Stimulated activated CD8-positive, alpha-beta memory T cell treated with anti-CD3 and anti-CD28 coated beads, Interleukin-15, amount 100 ng/mL, for 1 hour (primary cell): ENCODE data around the gene HOXA3.

ENCODE experiments used
- DNase-seq: peaks from one replicate; pipeline ENCODE4 v3.0.0-alpha.2; 2020; ENCODE audit warnings: low read depth

Gene HOXA3

DNA sequence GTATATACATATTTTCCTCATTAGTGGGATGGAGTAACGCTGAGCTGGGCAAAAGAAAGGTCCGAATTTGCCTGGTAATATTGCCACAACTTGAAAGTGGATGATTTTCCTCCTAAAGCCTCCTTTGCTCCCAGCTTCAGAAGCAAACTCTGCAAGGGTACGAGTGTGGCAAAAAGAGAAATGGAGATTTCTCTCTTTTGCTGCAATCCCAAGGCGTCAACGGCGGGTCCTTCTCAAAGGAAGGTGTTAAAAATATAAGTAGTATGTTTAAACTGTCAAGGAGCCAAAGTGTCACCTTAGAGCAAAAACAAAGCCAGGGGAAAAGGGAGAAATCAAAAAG lies 37.5 kb downstream of the HOXA3 start:
- no peak for DNase-seq

DNA sequence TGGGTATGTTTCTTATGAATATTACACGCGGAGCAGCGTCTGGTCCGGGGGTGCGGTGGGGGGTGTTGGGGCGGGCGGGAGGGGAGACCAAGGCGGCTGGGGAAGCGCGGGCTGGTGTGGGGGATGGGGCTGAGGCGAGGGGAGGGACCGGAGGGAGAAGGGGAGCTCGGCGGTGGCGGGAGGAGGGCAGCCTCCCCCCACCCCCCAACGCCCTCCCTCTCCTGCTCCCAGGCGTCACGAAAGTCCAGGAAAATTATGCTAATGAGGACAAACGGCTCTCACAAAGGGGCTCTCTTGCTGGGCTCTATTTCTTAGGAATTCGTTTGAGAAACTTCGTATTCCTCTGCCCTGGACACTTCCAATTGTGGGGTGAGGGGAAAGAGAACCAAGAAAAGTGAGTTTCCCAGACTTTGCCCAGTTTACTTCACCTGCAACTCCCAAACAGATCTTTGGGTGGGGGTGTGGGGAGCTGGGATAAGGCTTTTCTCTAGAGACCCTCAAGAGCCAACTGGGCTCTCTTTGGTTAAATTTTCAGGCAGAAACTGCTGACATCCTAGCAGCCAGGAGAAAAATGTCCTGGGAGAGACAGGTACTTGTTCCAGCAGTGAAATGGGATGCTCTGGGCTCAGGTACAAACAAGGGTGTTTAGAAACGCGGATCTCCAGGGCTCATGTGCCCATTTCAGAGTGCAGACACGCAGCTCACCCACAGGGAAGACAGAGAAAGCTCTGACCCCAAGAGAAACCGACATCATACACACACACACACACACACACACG lies 38.2 kb downstream of the HOXA3 start:
- no peak for DNase-seq

DNA sequence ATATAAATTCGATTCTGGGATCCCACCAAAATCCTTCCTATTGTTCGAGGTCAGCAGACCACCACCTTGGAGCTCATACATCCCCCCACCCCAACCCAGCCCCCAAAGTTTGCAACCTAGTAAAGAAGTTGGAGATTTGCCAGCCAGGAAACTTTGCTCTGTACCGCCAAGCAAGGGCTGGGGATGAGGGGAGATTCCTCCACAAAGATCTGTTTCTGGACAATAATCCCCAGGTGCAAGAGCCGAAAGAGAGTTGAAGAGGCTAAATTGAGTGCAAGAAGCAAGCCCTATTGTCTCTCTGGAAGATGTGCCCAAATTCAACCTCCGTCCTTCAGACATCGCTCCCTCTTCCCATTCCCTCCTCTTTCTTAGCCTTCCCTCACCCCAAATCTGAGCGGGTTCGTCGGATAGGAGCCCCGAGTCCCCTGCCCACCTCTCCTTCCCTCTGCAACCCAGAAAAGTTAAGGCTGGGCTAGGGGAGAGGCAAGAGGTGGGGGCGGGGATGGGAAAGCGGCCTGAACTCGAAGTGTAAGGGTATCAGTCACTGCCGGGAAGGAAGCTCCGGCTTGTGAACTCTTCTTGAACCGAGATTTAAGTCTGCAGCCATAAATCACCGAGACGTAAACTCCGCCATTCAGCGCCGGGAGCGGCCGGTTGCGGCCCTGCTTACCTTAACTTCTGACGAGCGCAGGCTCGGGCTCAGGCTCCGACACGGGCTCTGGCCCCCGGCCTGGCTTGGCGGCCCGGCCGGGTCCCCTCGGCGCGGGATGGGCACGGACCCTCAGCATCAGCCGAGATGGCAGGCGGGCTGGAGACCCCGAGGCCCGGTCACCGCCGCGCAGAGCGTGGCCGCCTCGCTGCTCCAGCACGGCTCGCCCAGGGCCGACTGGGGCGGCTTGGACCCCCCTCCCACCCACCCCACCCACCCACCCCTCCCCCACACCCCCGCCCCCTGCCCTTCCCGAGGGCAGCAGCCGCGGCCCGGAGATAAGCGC lies 39.1 kb downstream of the HOXA3 start:
- no peak for DNase-seq

DNA sequence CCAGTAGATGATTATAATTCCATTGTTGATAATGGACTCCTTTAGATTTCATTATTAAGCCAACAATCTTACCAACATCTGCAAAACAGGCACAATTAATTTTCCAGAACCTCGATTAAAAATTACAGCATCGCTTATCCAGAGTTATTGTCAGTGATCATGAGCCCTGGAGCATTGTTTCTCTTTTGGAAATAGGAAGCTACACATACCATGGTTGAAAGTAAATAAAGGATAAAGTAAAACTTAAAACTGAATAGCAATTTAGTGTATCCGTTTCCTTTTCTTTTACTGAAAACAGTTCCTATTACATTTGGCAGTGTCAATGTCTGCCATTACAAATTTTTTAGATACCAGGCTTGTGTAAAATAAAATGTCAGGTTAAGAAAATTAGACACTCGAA lies 40.0 kb downstream of the HOXA3 start:
- DNase-seq, result no peak

DNA sequence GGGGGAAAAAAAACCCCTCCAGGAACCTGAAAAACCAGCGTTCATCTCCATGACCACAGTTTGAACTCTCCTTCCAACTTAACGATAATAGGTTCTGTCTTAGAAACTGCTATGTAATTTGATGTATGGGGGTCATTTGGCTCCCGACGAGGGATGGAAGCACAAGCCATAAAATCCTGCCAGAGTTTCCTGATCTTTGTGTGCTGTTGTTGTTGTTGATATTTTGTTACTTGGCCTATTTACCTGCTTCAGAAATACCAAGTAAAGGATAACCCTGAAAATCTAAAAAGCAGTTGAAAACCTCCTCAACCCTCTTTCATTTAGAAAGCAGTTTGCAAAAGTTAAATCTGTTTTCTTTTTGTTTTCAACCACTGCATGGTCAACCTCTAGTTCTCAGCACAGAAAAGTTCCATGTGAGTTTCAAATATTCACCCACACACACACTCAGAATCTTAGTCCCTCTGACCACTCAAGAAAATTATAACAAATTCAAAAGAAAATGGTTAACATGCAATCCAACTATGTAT lies 40.6 kb downstream of the HOXA3 start:
- no peak for DNase-seq

DNA sequence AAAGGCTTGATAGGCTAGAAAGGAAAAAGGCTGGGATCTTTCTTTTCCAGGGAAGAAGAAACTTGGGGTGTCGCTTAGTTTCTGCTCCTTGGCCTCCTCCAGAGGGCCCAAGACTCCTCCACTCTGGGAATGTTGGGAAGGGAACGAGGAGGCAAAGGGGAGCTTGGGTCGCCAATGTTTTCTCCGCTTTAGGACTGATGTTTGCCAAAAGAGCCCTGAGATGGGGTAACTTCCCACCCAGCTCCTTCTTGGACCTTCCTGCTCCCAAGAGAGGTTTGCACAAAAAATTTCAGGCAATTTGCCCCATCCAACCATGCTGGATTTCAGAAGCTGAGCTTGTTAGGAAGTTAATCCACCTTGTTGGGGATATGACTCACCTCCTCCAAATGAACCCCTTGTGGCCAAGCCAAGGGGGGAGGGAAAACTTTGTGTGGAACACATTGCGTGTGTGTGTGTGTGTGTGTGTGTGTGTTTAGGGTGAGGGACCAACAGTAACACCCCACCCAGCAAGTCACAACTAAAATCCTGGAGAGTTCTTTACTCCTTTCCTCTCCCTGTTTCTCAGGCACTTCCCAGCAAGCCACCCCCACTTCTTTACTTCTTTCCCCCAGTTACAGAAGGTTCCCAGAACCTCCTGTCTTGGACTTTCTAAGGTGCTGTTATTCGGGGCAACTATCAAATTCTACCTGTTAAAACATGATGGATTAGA lies 41.2 kb downstream of the HOXA3 start:
- DNase-seq, result no peak

DNA sequence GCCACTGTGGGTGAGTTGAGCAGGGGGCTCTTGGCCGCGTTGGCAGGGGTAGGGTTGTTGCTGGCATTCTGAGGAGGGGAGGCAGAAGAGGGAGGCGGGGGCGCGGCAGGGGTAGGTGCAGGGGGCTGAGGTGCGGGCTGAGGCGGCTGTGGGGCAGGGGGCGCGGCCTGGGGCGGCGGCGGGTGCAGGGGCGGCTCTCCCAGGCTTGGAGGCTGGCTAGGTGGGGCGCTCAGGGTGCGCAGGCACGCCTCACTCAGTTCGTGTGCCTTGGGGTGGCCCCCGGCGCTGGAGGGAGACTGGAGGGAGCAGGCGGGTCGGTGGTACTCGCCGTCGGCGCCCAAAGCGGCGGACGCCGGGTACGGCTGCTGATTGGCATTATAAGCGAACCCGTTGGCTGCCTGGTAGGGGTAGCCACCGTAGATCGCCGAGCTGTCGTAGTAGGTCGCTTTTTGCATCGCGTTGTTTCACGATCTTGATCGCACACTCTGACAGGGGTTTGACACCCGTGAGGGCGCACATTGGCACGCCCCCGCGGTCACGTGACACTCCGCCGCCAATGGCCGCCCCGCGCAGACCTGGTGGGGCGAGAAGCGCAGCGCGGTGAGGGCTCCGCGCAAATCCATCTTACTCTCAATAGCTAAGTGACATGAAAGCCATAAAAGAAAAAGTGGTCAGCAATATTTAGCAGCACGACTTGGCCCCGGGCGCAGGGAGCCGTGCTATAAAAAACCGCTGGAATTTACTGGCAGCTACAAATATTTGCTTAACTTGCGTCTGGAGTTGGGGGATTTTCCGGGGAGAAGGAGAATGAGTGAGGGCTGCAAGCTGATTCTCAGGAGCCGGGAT lies 42.0 kb downstream of the HOXA3 start:
- no peak for DNase-seq

DNA sequence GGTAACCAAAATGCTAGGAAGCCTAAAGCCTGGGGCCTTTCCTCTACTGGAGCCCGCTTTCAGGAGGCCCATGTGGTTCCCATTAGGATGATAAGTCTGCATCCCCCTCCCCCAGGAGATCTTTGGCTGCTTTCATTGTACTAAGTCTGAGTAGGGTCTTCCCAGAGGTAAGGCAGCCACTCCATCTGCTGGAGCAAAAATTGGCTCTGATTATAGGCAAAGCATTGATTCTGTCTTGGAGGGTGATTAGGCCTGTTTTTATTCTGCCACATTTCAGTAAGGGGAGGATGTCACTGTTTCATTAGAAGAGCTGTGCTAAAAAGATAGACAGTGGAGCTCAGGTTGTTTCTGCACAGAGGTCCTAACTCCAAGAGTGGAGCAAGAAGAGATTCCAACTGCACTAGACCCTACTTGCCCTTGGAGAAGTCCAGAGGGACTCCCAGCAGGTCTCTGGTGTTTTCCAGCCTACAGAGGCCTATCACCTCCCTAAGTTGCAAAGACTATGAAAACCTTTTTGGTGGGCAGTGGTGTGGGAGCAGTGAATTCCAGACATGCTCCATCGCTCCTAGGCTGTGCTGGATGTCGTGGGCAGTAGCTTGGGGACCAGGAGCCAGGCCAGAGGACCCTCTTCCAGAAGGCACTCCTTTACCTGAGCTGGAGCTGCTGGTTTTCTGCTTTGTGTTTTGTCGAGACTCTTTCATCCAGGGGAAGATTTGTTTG lies 42.8 kb downstream of the HOXA3 start:
- no peak for DNase-seq

DNA sequence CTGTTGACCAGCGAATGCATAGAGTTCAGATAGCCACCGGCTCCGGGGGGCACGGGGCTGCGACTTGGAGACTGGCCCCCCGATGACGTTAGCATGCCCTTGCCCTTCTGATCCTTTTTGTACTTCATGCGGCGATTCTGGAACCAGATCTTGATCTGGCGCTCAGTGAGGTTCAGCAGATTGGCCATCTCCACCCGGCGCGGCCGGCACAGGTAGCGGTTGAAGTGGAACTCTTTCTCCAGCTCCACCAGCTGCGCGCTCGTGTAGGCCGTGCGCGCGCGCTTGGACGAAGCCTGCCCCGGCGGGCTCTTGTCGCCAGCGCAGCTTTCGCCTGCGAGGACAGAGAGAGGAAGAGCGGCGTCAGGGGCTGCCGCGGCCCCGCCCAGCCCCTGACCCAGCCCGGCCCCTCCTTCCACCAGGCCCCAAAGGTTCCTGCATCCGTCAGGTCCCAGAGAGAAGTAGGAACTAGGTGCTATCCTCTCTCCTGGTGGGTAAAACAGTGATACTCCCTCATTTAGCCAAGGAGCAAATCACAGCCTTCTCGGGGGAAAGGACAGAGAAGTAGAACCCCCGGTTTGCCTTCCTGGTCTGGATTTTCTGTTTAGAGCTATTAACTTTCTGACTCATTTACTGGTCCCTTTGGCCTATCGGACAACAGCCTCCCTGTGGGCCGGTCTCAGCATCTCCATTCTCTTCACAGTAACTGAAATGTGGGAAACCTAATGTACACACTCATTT lies 43.8 kb downstream of the HOXA3 start:
- no peak for DNase-seq

DNA sequence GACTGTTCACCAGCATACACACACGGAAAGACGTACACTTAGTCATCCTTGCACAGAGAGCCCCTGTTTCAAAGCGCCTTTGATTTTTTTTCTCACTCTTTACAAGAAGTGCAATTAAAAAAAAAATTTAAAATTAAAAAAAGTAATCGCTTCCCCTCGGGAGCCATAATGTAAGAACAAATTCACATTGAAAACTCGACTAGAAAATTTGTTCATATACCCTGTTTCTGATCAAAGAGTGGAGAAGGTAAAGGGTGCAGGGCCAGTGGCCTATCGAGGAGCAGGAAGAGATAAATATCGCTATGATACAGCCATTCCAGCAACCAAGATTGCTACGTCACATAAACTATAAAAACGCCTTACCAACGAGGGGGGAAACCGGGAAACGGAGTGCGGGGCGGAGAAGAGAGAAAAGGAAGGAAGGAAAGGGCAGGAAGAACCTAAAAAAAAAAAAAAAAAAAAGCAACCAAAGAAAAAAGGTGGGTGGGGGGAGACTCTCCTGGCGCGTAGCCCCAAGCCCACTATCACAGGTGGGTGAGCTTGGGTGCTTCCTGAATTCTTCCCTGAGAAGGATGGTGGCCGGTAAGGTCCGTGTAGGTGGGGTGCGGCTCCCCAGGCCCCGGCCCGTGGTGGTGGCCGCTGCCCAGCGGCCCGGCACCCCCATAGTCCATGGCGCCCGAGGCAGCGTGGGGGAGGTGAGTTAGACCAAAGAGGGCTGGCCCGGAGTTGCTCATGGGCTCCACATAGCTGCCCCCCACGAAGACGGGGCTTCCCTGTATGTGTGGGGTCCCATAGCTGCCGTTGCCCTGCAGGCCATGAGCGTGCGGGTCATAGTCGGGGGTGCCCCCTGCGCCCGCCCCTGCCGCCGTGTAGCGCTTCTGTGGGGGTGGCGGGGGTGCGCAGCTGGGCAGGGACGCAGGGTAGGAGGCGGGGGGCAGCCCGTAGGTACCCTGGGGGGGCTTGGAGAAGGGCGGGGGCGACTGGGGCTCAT lies 44.7 kb downstream of the HOXA3 start:
- no peak for DNase-seq

DNA sequence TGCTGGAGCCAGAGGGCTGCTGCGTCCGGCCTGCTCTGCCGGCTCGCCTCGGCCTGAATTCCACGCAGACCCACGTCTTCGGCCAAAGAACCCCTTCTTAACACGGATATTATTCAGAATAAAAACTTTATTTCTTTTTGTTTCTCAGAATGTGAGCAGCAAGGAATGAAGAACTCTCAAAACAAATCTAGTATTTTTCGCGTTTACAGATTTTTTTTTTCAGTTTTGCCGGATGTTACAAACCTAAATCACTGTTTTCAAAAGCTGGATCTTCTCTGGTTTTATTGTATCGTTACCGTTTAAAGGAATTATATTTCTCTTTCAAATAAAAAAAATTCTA lies 45.5 kb downstream of the HOXA3 start:
- no peak for DNase-seq

DNA sequence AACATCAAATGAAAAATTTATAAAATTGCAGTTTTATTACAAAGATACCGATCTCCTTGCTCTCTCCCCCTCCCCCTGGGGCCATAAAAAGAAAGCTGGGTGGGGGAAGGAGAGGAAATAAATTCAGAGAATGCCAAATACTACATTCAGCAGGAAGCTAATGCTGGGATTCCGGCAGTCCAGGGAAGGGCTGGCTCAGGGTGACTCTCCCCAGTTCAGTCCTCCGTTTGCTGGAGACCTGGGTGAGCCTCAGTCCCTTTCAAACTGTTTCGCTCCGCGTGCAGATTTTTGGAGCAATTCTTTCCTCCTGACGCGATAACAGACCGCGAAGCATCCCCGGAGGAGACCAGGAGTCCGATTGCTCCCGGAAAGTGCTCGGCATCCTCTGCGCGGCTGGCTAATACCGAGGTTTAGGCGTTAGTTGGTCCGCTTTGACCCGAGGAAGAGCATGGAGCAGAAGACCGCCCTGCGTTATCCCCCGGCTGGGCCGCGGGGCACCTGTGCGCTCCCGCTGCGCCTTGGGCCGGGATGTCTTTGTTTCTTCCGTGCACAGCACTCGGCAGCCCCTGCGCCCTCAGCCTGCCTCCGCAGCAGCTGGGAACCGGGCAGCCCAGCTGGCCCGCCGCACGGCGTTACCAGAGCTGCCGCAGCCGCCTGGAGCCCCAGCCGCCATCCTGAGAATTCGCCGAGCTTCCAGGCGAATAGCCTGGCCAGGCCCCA lies 46.0 kb downstream of the HOXA3 start:
- no peak for DNase-seq

DNA sequence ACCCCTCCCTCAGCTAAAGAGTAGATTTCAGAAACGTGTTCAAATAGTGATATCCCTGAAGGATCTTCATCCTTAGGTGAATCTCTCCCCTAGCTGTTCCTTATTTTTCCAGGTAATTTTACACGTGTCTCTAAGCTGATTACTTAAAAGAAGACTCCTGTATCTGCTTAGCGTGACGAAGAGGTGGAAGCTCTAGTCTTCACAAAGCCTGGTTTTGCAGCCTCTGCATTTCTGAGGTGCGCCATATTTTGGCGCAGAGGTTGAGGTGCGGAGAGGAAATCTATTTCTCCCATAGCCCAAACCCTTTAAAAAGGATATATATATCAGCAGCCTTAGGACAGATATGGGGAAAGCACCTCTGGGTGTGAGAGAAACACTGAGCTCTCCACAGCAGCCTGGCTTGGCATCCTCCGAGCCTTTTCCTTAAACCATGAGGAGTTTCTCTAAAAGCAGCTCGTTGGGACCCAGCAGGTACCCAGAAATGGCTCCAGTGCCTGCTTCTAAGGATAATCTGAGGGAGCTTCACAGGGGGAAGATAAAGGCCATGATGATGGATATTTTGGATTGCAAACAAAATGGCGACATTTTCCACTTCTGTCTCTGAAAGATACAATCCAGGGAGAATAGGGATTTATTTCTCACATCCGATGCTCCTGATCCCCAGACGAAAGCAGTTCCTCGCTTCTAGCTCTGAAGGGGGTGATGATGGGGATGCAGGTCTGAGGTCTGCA lies 46.9 kb downstream of the HOXA3 start:
- no peak for DNase-seq

DNA sequence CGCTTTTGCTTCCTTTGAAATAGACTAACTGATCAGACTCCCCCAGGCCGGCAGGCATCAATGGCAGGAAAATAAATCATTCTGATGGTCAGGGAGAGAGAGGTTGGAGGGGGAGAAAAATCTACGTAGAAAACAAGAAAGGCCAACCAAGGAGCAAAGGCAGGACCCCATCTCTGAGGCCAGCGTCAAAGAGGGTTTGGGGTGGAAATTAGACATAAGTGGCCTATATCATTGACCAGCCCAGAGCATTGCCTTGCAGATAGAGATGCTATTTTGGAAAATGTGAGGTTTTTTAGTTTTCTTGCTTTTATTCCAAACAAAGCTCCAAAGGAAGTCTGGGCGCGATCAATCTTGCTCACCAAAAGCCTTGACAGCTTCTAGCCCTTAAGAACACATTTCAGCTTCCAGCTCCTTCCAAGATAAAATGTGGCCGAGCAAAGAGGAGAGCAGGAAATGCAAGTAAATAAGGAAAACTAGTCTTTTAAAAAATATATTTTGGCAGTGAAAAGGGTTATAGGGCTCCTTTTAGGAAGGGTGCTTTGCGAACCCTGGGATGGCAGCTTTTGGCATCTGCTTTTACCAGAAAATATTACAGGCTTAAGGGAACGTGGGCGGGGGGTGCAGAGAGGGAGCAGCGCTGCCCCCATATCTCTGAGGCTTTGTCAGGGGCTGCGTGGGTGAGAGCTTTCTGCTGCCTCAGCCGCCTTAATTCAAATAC lies 47.9 kb downstream of the HOXA3 start:
- DNase-seq, result no peak

DNA sequence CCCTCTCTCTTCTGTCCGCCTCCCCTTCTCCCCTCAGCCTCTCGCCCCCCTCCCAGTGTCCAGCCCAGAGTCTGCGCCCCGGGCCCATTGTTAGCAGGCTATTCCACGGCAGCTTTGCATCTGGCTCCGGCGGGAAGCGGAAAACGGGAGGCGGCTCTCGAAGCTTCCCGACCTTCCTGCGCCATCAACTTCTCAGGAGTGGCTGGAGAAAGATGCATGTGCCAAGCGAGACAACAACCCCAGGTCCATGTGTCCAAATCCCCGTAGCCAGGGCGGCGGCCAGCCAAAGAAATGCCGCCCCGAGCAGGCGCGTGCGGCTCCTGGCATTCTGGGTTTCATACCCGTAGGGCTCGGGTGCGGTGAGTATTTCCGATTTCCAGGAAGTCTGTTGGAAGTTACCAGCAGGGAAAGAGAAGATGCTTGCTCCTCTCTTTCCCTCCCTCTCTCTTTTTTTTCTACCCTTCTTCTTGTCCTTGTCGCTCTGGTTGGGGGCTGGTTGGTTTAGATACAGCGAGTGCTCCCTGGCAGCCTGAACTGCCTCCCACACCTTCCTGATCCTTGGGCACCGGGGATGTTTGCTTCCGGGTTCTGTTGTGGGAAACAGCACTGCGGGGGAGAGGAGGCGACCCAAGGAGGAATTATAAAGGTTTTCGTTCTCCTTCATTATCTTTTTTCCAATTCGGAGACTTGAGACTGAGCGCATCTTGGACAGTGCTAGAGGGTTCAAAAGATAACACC lies 48.7 kb downstream of the HOXA3 start:
- DNase-seq, result no peak
